OCI-LY7 (cell line): ENCODE data around the gene ADGRF1.

Experiments
- CTCF ChIP-seq: fragments of 200-600 bp; sonication (generic); conservative IDR thresholded peaks from 2 replicates; pipeline ENCODE4 v1.5.1; 2014; ENCODE audit warnings: mild to moderate bottlenecking, antibody characterized with exemption, low read length, moderate library complexity, mixed read lengths
- EZH2phosphoT487 ChIP-seq: fragments of 200-600 bp; sonication (generic); IDR thresholded peaks from 2 replicates; pipeline ENCODE4 v1.6.1; 2018; ENCODE audit warnings: low read depth, borderline replicate concordance, mild to moderate bottlenecking, mixed run types, antibody characterized with exemption, low read length, moderate library complexity, mixed read lengths

- TF ChIP-seq CTCF = no peak
- TF ChIP-seq EZH2phosphoT487 = no peak
Observed at GRCh38 chr6:47090881-47091280, 48.7 kb upstream of the ADGRF1 start.
